Body of pancreas (tissue), 4 donors: Measurements from ENCODE around the gene MRC1. TPM values are rescaled to one million over a fixed set of nuclear protein-coding genes. Genes with fewer than 3 reads are reported as not detected.

Experiments
- ATAC-seq: fragments of 150-250 bp; one replicate; pipeline ENCODE4 v1.9.1; 2016
- DNase-seq, 4 donors: peaks; one replicate each; pipeline ENCODE4 v3.0.0-alpha.2; 2019
- H3K27ac ChIP-seq, 4 donors: fragments of 200-600 bp; sonication (generic); 1 replicate in 3 of 4; 2 replicates in 1 of 4; pipeline versions ENCODE4 v1.5.1 to v1.6.1; 2016 to 2019; ENCODE audit warnings: mild to moderate bottlenecking in 1 of 4, mixed read lengths in 1 of 4, moderate library complexity in 1 of 4
- H3K27me3 ChIP-seq, 2 donors: fragments of 200-600 bp; sonication (generic); one replicate each; pipeline ENCODE4 v1.6.0; 2016; ENCODE audit warnings: mild to moderate bottlenecking in 1 of 2
- H3K36me3 ChIP-seq, 2 donors: fragments of 200-600 bp; sonication (generic); replicated peaks in 1 of 2; 2 replicates each; pipeline ENCODE4 v1.5.1; 2016; ENCODE audit warnings: low read depth in 2 of 2; ENCODE audit not compliant: insufficient read depth in 1 of 2
- H3K4me1 ChIP-seq: fragments of 200-600 bp; sonication (generic); one replicate; pipeline ENCODE4 v1.6.0; 2016
- H3K4me3 ChIP-seq, 2 donors: fragments of 200-600 bp; sonication (generic); 1 replicate in 1 of 2; 2 replicates in 1 of 2; pipeline ENCODE4 v1.5.1; 2016 to 2019
- H3K9me3 ChIP-seq, 3 donors: fragments of 200-600 bp; sonication (generic); 1 replicate in 2 of 3; 2 replicates in 1 of 3; pipeline ENCODE4 v1.5.1; 2016
- POLR2A ChIP-seq, 3 donors: fragments of 450-650 bp; IDR thresholded peaks; one replicate each; pipeline ENCODE4 v1.6.1; 2016; ENCODE audit warnings: antibody characterized with exemption in 3 of 3, mild to moderate bottlenecking in 2 of 3
- WGBS, 2 donors: methylation state at CpG; one replicate each; pipeline ENCODE4 v1.1.5; 2017; 5-methylcytosine and 5-hydroxymethylcytosine counted together
- intact Hi-C: fragments of 100-400 bp; cut with DNase I; formaldehyde crosslinking; loops from one replicate; pipeline ENCODE4 v1.15.1; 2023
- total RNA-seq, 2 donors: library from RNA; depleted of rRNA; stranded (reverse); fragments of >200 nt; gene quantifications; one replicate each; pipeline ENCODE4 v1.1.0, GENCODE V29; 2016
- TF ChIP-seq, protein P1 (sequence below), 7 experiments: fragments of 450-650 bp in 4 of 7; fragments of 200-600 bp in 3 of 7; sonication (generic) in 3 of 7; IDR thresholded peaks; one replicate each; pipeline ENCODE4 v1.5.1; 2016 to 2019; ENCODE audit warnings: antibody characterized with exemption in 7 of 7

Gene MRC1
- total RNA-seq, 2 donors from 2014 or later = 10.2 to 19.5 TPM

DNA sequence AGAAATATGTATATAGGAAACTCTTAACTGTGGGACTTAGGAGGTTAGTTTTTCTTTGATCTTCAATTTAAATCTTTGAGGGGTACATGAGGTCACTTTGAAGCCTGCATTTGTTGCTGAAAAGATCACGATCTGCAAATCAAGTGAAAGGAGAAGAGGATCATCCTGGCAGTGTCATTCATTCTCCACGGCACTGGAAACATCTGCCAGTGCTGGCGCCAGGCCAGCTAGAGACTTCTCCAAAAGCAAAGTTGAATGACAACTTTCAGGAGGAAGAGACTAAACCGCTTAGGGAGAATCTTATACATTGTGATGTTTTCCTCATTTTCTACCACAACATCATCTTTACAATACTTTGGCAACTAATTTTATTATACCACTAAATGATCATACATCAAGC is 42.5 kb downstream of the MRC1 start:
- Histone ChIP-seq H3K36me3 (no peaks in the 10 kb centered on the region), H3K9me3 (no peaks in the 10 kb centered on the region), H3K27me3 (no peaks in the 10 kb centered on the region), H3K4me3 (no peak overlapping the region), H3K4me1 (no peaks in the 10 kb centered on the region), H3K27ac (no peak overlapping the region)
- intact Hi-C loops = no loop called here
- ATAC-seq = no peak
- 38 to 39% methylated on average over 4 of the region's 4 CpGs for WGBS, 2 donors
- peak in 3 of 4 donors; percentile 21 to 53 (median 34) for DNase-seq
- TF ChIP-seq, protein P1, sequence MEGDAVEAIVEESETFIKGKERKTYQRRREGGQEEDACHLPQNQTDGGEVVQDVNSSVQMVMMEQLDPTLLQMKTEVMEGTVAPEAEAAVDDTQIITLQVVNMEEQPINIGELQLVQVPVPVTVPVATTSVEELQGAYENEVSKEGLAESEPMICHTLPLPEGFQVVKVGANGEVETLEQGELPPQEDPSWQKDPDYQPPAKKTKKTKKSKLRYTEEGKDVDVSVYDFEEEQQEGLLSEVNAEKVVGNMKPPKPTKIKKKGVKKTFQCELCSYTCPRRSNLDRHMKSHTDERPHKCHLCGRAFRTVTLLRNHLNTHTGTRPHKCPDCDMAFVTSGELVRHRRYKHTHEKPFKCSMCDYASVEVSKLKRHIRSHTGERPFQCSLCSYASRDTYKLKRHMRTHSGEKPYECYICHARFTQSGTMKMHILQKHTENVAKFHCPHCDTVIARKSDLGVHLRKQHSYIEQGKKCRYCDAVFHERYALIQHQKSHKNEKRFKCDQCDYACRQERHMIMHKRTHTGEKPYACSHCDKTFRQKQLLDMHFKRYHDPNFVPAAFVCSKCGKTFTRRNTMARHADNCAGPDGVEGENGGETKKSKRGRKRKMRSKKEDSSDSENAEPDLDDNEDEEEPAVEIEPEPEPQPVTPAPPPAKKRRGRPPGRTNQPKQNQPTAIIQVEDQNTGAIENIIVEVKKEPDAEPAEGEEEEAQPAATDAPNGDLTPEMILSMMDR (IDR thresholded peaks at IDR 0.05) = no peak
- no peak for TF ChIP-seq POLR2A (IDR thresholded peaks at IDR 0.05)

DNA sequence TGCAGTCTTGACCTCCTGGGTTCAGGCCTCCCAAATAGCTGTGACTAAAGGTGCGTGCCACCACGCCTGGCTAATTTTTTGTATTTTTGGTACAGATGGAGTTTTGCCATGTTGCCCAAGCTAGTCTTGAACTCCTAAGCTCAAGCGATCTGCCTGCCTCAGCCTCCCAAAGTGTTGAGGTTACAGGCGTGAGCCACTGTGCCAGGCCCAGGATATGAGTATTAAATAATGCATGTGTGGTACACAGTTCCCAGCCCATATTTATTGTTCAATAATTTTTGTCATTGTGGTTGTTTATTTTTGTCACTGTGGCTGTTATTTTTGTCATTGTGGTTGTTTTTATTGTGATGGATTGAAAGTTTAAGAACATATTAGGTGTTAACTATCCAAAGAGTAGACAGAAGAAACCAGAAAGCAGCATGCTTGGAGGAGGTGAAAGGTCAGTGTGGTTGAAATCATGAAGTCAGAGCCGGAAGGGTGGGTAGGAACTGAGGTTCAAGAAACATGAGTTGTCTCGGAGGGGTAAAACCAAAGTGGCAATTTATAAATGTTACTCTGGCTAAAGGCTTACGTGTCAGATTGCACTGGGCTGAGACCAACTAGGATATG is 45.0 kb downstream of the MRC1 start:
- TF ChIP-seq, protein P1 (IDR thresholded peaks at IDR 0.05) = no peak
- TF ChIP-seq POLR2A (IDR thresholded peaks at IDR 0.05) = no peak
- DNase-seq (no peak), ATAC-seq (no peak)
- no peaks in the 10 kb centered on the region for H3K27me3 ChIP-seq
- intact Hi-C loops = no loop called here
- no peaks in the 10 kb centered on the region for H3K4me1 ChIP-seq
- no peaks in the 10 kb centered on the region for H3K36me3 ChIP-seq
- H3K4me3 ChIP-seq = no peak overlapping the region
- H3K9me3 ChIP-seq = no peaks in the 10 kb centered on the region
- H3K27ac ChIP-seq = no peak overlapping the region
- 84 to 89% methylated on average over 7 of the region's 7 CpGs for WGBS, 2 donors

DNA sequence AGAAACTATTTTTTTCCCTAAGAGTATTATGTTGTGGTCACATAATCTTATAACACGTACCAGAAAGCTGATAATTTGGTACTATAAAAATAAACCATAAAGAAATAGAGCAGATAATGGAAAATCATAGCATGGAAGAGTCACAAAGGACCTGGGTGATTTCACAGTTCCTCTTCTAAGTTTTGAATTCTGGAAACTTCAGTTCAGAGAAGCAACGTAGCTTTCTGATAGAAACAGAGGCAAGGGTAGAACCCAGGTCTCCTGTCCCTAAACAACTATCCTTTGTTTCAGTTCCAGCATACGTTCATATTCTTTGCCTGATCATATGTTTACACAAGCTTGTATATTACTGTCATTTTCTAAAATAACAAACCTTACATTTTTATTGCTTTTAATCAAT is 47.9 kb downstream of the MRC1 start:
- WGBS, 2 donors = 53 to 55% methylated on average over 3 of the region's 3 CpGs
- no peaks in the 10 kb centered on the region for H3K27me3 ChIP-seq
- ATAC-seq (no peak), DNase-seq (no peak)
- no peak overlapping the region for H3K27ac ChIP-seq
- H3K4me1 ChIP-seq = no peaks in the 10 kb centered on the region
- TF ChIP-seq, protein P1 (IDR thresholded peaks at IDR 0.05) = no peak
- no peak for TF ChIP-seq POLR2A (IDR thresholded peaks at IDR 0.05)
- H3K9me3 ChIP-seq = no peaks in the 10 kb centered on the region
- intact Hi-C loops = no loop called here
- no peaks in the 10 kb centered on the region for H3K36me3 ChIP-seq
- no peak overlapping the region for H3K4me3 ChIP-seq

DNA sequence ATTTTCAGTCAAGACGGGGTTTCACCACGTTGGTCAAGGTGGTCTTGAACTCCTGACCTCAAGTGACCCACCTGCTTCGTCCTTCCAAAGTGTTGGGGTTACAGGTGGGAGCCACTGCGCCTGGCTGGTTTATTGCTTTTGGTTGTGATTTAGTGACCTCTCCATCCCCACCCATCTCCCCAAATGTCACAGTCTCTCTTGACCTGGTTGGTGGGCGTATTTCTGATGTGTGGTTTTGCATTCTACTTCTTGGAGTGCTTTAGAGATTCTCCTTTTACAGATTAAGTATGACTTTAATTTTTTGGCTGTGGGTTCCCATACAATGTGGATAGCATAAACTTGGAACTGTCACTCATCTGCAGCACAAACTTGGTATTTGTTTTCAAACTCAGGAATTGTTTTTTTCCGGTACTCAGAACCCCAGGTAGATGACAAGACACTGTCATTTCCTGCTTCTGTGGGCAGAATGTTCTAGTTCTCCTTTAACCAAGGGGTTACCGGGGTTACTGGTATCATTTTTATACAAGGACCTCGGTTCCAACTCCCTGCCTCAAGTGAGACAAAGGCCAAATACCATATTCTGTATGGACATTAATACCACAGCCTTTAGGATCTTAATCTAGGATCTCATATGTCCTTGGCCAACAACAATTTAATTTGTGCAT is 50.5 kb downstream of the MRC1 start:
- Histone ChIP-seq H3K4me1 (no peaks in the 10 kb centered on the region), H3K4me3 (no peak overlapping the region), H3K27me3 (no peaks in the 10 kb centered on the region), H3K27ac (no peak overlapping the region), H3K36me3 (no peaks in the 10 kb centered on the region), H3K9me3 (no peaks in the 10 kb centered on the region)
- intact Hi-C loops = no loop called here
- DNase-seq (no peak), ATAC-seq (no peak)
- 80 to 82% methylated on average over 8 of the region's 8 CpGs for WGBS, 2 donors
- TF ChIP-seq POLR2A (IDR thresholded peaks at IDR 0.05) = no peak
- TF ChIP-seq, protein P1 (IDR thresholded peaks at IDR 0.05) = no peak

DNA sequence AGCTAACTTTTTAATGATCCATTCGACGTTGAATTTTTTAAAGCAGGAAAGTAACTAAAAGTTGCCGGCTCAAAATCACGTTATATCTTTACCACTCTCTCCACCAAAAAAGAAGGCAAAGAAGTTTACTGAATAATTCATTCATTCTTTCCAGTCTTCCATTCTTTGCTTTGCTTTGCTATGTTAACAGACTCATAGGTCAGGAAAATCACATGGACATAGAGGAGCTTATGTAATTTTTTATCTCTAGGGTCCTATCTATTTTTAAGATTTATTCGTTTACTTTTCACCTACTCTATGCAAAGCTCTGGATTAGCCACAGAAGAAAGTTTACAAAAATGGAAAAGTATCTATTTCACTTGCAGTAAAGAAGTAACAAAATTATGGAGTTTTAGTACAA is 52.6 kb downstream of the MRC1 start:
- no peak for TF ChIP-seq POLR2A (IDR thresholded peaks at IDR 0.05)
- TF ChIP-seq, protein P1 (IDR thresholded peaks at IDR 0.05) = no peak
- Histone ChIP-seq H3K4me3 (no peak overlapping the region), H3K27me3 (no peaks in the 10 kb centered on the region), H3K9me3 (no peaks in the 10 kb centered on the region), H3K4me1 (no peaks in the 10 kb centered on the region), H3K27ac (no peak overlapping the region), H3K36me3 (no peaks in the 10 kb centered on the region)
- no peak for ATAC-seq
- intact Hi-C loops = no loop called here
- WGBS, 2 donors = 79 to 81% methylated on average over 5 of the region's 5 CpGs
- no peak for DNase-seq
